Femur (tissue), 1 donor: ENCODE measurements around the gene ATF3.
A peak's percentile ranks its signal among the peaks of the same experiment; 100 is the strongest.

Source experiments
- DNase-seq: peaks from one replicate; pipeline ENCODE4 v3.0.0-alpha.2; 2017

The ATF3 gene, protein sequence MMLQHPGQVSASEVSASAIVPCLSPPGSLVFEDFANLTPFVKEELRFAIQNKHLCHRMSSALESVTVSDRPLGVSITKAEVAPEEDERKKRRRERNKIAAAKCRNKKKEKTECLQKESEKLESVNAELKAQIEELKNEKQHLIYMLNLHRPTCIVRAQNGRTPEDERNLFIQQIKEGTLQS

DNA sequence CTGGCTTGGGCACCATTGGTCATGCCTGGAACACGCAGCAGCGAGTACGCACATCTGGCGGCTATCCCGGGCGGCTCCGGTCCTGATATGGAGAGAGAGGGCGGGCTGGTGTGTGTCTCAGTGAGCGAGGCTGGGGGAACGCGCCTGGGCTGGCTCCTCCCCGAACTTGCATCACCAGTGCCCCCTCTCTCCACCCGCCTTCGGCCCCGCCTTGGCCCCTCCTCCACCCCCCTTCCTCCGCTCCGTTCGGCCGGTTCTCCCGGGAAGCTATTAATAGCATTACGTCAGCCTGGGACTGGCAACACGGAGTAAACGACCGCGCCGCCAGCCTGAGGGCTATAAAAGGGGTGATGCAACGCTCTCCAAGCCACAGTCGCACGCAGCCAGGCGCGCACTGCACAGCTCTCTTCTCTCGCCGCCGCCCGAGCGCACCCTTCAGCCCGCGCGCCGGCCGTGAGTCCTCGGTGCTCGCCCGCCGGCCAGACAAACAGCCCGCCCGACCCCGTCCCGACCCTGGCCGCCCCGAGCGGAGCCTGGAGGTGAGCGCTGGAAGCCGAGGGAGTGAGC lies at the start of gene ATF3:
Gene ATF3, plus strand, starts transcription at position 370 of the 567 bp plus-strand sequence. CDS start 6,261 bp downstream, outside the sequence.
- peak; percentile 98 for DNase-seq

DNA sequence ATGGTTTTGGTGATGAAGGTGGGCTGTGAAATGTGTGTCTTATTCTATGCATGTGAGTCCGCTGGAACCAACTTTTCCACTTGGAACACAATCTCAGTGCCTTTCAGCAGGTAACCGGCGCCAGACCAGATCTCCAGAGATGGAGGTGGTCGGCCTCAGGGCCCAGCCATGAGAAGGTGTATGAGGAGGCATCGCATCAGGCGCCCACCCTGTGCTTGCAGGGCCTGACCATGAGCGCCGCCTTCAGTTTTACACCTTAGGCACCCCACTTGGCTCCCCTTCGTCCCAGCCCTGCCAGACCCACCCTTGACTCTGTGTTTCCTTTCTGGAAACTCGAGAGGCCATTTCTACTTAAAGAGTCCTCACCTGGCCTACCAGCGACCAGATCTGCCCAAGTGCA lies 48.6 kb upstream of the ATF3 start:
- DNase-seq: peak; percentile 22

DNA sequence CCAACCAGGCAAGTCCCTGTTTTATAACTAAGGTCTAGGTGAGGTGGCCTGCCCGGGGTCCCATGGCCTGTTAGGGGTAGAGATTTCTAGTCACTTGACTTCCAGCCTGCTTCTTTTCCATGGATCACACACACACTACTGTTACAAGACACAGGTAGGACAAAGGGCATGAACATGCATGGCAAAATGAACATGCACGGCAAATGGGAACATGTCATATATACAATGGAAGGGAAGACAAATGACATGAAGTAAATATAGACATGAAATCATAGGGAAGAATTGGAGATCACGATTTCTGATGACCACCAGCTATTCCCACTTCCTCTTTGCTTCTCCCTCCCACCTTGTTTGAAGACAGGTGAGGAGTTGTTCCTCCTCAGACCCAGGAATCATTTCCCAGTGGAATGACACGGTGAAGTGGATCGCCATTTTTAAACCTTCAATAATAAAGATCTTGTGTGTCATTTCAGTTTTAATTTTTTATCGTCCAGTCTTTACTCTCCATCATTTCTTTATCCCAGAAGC lies 47.6 kb upstream of the ATF3 start:
- DNase-seq: no peak

DNA sequence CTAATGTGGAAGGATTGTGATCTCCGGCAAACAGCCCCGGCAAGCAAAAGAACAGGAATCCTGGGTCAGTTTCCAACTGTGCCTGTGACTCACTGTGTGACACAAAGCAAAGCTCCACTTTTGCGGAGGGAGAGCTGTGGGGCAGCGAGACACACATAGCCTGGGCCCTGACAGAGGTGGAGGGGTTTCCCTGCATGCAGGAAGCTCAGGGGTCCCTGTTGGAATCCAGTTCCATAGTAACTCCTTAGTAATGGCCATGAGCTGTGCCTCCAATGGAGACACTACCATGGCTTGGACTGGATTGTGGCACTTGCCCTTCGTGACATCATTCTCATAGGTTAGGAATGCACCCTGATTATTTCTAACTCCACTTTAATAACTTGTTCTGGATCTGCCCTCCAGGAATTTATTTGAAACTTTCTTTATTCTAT lies 47.0 kb upstream of the ATF3 start:
- no peak for DNase-seq

DNA sequence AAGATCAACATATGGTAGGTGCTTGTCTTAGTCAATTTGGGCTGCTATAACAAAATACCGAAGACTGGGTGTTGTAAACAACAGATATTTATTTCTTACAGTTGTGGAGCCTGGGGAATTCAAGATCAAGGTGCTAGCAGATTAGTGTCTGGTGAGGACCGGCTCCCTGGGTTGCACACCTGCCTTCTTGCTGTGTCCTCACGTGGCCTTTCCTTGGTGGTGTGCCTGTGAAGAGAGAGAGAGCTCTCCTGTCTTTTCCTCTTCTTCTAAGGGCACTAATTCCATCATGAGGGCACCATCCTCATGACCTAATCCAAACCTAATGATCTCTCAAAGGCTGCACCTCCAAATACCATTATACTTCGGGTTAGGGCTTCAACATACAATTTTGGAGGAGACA lies 45.8 kb upstream of the ATF3 start:
- DNase-seq: no peak

DNA sequence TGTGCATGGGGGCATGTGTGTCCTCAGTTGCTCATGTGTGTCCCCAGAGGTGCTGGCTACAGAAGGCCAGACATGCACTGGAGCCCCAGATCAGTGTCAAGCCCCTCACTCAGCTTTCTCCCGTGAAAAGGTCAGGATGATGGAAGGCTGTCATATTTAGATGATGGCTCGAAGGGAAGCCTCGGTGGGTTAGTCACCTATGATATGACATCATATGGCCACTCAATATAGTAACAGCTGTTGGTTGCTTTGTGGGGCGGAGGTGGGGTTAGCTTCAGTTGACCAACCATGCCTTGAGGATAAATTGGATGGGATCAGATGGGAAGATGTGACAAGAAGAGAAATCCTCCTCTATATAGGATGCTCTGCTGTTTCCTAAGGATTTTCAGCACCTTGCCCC lies 43.5 kb upstream of the ATF3 start:
- DNase-seq: no peak

DNA sequence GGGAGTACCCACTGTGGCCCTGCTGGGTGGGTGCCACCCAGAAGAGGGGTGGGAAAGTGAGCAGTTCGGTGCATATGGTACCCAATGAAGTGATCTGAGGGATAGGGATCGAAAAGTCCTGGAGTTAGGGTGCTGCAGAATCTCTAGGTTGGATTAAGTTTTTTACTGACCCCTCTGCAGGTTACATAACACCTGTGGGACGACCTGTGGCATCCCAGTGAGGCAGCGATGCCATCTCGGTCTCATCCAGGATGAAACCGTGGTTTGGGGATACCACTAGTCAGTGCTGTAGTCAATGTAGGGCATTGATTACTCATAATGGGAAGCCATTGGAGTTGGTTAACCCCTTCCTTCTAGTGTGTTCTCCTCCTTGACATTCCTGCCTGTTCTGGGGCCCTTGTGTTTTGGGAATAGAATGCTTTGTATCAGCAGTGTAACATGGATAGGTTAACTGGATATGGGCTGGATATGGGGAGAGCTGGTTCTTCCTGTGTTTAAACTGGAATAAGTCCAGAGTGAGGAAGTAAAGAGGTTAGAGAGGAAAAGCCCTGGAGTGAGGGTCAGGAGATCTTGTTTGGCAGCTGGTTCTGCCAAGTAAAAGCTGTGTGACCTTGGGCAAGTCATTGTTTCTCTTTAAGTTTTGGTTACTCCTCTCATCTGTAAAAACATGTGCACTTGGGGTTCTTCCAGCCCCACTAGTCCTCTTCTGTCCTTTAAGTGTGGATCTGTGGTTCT lies 42.8 kb upstream of the ATF3 start:
- no peak for DNase-seq

DNA sequence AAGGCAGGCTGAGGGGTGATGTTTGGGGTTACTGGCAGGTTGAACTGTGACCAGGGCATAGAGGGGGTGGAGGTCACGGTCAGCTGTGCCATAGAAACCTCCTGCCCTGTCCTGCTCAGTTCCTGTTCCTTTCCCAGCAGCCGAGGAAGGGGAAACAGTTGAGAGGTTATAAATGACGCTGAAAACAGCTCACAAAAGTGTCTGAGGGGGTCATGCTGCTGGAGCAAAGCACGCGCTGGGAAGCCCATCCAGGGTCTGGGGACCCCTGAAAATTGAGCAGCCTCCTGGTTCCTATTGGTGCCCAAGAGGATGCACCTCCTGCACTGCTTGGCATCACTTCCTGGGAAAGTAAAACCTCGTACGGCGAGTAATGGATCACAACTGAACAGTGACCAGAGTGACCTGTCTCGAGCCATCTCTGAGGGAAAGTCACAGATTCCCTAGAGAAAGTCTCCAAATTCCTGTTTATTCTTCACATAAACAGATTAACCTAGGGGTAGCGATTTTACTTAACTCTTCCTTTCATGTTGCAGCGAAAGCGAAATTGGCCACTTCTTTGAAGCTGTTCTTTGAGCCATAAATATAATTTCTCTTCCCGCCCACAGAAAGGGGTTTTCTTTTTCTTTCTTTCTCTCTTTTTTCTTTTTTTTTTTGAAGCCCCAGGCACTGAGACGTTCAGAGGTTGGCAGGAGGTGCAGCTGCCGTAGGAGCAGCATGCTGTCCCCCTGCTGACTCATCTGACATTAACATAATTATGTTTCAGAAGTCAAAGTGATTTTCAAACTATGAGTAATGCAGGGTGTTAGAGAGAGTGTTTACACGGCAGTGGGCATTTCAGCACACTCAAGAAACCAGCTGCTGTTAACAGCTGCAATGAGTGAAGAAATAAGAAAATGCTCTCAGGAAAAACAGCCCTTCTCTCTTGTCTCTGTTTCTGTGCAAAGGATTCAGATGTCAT lies 41.8 kb upstream of the ATF3 start:
- peak; percentile 37 for DNase-seq

DNA sequence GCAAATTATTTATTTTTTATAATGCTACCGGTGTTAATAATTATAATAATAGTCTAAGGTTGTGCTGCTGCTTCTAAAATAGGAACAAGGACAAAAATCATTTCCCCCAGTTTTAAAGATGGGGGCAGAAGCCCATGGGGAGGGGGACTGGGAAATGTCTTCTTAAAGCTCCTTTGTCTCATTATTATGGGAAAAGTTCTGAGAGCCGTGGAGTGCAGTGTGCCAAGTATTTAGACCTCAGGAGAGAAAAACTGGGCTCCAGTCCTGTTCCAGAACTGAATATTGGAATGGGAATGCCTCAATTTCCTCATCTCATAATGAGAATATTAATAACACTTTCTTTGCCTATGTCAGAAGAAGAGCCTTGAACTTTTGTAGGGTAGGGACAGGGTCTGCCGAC lies 40.9 kb upstream of the ATF3 start:
- DNase-seq: no peak

DNA sequence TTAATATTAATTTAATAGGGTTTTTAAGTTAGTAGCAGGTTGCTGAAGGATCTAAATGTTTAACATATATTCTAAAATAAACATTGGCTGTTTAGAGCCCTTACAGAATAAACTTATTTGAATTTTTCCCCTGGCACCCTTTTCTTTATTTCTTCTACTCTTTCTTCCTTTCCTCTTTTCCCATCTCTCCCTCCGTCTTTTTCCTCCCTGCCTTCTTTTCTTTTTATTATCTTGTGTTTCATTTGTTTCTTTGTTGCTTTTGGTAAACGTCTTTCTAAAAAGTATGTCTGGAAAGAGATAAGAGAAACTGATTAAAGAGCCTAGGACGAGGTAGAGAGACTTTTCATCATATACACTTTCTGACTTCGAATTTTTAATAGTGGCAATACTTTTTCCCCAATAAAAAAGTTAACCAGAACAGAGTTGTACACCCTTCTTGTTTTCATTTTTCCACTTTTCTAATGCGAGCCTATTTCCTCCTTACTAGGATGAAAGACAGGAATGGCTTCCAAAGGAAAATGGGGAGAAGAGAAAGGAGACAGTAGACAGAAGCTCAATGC lies 39.5 kb upstream of the ATF3 start:
- DNase-seq: no peak

DNA sequence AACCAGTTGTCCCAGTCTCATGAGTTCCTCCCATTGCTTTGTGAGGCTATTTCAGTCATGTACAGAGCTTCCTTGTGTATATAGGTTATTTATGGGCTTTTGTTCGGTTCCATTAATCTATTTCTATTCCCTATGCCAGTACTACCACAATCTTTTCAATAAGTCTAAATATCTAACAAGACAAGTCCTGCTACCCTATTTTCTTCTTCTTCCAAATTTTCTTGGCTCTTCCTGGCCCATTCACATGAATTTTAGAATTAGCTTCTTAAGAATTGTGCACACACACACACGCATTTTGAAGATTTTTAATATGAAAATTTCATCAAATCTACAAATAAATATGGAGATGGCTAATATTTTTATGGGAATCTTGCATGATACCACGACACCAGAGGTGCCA lies 33.8 kb upstream of the ATF3 start:
- DNase-seq: no peak

DNA sequence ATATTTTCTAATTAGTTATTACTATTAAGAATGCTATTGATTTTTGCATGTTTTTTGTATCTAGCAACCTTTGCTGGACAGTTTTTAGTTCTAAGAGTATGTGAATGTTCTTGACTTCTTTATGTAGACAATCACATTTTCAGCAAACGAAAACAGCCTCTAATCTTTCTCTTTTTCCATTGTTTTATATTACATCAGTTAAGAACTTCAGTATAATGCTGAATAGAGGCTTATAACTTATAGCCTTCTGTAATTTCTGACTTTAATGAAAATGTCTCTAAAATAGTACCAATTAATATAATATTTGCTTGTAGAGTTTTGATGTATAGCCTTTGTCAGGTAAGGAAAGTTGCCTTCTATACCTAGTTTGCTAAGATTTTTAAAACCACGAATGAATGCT lies 33.2 kb upstream of the ATF3 start:
- no peak for DNase-seq

DNA sequence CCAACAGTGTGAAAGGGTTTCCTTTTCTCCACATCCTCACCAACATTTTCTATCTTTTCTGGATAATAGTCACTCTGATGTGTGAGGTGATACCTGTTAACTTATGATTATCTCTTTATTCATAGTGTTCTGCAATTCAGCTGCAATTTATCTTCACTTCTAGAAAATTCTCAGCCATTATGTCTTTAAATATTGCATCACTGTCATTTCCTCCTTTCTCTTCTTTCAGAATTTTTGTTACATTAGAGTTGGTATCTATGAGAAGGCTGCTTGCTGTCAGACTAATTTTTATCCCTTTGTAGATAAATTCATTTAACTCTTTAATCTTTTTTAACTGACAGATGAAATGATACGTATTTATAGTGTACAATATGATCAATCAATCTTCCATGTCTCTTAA lies 30.5 kb upstream of the ATF3 start:
- no peak for DNase-seq

DNA sequence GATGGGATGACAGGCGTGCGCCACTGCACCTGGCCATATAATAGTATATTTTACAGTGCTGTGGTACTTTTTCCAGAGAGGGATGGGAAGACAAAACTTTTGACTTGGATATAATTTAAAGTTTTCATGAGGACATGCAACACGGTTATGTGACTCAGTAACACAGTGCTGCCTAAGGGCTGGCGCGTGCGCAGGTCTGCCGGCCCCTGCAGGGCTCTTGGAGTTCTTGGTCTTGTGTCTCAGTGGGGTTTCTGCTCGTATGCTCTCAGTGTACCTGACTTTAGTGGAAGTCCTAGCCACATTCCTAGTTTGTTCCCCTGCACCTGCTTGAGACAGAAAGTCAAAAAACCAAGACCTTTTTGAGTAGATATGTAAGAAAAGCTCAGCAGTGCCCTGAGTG lies 27.5 kb upstream of the ATF3 start:
- DNase-seq: no peak

DNA sequence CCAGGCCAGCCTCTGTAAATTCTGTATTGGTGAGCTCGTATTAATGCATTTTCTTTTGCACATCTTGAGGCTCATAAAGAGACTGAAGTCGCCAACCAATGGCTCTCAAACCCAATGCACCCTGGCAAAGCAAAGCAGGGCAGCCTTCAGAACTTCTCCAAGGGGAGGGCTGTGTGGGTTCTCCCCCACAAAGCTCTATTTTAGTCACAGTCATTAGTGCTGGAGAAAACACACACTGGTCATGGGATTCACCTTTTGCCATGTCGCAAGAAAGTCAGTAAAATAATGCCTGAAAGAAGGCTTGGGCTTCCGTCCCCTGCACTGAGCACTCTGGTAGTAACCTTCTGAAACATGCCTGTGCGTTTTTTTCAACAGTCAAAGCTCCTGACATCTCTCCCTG lies 26.3 kb upstream of the ATF3 start:
- no peak for DNase-seq

DNA sequence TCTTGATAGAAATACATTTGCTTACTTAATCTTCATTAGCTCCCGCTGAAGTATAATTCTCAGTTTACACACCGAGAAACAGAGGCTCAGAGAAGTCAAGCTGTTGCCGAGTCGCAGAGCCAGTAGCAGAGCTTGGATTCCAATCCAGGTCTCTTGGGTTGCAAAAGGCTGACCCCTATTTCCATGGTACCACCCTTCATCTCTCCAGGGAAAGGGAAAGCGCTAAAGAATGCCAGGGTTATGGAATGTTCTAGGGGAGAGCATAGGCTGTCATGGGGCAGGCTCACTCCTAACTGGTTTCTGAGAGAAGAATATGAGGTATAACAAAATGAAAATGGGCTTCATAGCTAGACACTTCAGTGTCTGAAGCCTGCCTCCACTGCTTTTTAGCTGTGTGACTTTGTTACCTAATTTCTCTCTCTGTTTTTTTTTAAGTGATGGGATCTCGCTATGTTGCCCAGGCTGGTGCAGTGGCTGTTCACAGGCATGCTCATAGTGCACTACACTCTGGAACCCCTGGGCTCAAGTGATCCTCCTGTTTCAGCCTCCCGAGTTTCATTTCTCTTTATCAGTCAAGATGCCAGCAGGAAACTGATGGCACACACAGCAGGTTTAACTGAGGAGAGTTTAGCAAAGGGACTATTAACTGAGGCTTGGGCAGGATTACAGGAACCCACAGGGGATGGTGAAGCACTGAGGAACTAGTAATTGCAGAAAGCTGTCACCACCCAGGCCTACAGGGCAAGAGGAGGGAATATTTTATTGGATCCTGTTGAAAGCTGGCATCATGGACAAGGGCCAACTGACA lies 25.5 kb upstream of the ATF3 start:
- no peak for DNase-seq

DNA sequence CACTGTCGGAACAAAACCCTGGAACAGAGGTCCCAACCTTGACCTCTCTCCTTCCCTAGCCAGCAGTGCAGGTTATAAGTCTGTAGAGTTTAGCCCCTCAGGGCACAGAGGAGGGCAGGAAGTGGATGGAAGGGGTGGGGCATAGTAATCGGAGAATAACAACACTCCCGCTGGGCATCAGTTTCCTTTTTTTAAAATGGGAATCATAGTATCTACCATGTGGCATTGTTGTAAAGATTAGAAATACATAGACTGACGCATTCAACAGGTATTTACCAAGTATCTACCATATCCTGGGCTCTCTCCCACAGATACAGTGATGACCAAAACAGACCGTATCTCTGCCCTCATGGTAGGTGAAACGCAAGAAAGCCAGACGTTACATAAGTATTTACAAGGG lies 24.9 kb upstream of the ATF3 start:
- DNase-seq: no peak

DNA sequence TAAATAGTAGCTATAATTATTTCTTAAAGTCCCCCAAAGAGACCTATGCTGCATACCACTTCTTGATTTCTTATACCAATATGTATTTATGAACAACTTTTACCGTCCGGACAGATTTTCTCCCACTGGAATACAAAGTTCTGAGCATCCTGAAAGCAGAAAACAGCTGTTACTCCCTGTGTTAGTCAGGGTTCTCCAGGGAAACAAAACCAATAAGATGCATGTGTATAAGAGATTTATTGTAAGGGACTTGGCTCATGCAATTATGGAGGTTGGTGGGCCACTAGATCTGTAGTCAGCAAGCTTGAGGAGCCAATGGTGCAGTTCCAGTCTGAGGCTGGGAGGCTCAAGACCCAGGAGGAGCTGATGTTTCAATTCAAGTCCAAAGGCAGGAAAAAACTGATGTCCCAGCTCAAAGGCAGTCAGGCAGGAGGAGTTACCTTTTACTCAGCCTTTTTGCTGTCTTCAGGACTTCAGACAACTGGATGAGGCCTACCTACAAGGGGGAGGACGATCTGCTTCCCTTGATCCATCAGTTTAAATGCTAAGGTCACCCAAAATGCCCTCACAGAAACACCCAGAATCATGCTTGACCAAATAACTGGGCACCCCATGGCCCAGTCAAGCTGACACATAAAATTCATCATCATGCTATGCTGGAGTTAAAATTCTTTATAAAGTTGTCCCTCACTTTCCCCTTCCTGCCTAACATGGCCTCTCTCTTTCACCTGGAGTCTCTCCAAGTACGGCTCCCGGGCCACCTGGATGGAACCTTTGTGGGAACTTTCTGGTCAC lies 24.3 kb upstream of the ATF3 start:
- DNase-seq: no peak

DNA sequence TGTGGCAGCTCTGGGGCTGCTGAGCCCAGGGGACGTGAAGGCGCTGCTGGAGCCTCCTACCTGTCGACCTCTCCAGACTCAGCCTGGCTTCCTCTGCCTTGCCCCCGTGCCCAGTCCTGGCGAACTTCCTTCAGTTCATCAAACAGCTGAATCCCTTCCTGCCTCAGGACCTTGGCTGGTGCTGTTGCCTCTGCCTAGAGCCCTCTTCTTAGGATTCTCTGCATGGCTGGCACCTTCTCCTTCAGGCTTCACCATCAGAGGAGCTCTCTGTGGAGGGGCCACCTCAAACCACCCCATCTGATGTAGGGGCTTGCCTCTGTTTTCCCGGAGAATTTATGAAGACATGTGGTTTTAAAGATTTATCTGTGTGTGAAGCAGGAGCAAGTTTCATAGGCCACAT lies 23.4 kb upstream of the ATF3 start:
- no peak for DNase-seq

DNA sequence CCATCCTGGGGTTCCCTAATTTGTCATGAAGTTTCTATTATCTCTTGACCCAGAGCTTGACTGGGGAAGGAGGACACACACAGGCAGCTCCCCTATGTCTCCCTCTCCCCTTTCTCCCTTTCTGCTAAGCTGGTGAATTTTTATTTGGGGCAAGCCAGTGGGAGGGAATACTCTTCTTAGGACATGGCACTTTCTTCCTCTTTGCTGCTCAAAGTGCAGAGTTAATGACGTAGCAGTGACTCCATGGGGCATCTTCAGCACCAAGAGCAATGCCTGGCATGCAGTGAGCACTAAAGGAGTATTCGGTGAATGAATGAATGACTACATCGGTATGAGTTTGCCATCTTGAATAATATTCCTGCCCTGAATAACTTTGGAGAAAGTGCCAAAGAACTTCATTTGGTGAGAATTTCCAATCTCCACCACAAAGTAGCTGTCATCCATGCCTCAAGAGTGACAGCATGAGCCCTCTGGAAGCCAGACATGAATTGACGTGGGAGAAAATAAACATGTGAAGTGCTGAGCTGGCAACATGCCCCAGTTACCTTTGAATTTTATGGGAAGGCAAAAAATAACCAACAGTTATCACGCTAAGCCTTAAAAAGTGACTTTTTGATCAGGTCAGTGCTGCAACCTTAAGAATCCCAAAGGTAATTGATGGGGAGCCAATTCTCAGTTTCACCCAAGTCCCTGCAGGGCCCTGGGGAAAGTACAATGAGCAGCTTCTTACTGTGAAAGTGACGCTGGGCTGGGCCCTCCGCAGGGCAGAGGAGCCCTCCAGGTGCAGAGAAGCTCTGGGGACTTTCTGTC lies 22.1 kb upstream of the ATF3 start:
- no peak for DNase-seq
